Effector CD8-positive, alpha-beta T cell (primary cell): ENCODE measurements around the gene EPHX1.
"Not testable (repeated sequence)": the region's sequence is repeated elsewhere in the genome, so short reads cannot be mapped to it uniquely, and the experiment has no call there.

ENCODE experiments used
- DNase-seq: peaks from one replicate; lab custom pipeline; 2025; lab: John Stamatoyannopoulos, UW

The EPHX1 gene

GRCh38 chr1:225816643-225817538 is 7.0 kb downstream of the EPHX1 start:
- DNase-seq: no peak

- no peak for DNase-seq
Observed at GRCh38 chr1:225817611-225818061, 7.7 kb downstream of the EPHX1 start.

- no peak for DNase-seq
Observed at GRCh38 chr1:225818229-225818628, 8.3 kb downstream of the EPHX1 start.

- DNase-seq: no peak
Observed at GRCh38 chr1:225819346-225820192, 9.6 kb downstream of the EPHX1 start.

GRCh38 chr1:225820522-225821120 is 10.7 kb downstream of the EPHX1 start:
- no peak for DNase-seq

- no peak for DNase-seq
Observed at GRCh38 chr1:225822655-225823403, 12.9 kb downstream of the EPHX1 start.

- no peak for DNase-seq
Observed at GRCh38 chr1:225823811-225824261, 13.9 kb downstream of the EPHX1 start.

- no peak for DNase-seq
Observed at GRCh38 chr1:225824533-225824941, 14.6 kb downstream of the EPHX1 start.

- no peak for DNase-seq
Observed at GRCh38 chr1:225825078-225825477, 15.2 kb downstream of the EPHX1 start.

- no peak for DNase-seq
Observed at GRCh38 chr1:225825607-225826007, 15.7 kb downstream of the EPHX1 start.

GRCh38 chr1:225827076-225827475 is 17.2 kb downstream of the EPHX1 start:
- no peak for DNase-seq

- no peak for DNase-seq
Observed at GRCh38 chr1:225828706-225829345, 18.9 kb downstream of the EPHX1 start.

GRCh38 chr1:225830841-225831240 is 20.9 kb downstream of the EPHX1 start:
- DNase-seq: no peak

GRCh38 chr1:225834417-225835329 is 24.7 kb downstream of the EPHX1 start:
- DNase-seq: no peak

- DNase-seq: no peak
Observed at GRCh38 chr1:225835856-225836255, 25.9 kb downstream of the EPHX1 start.

- not testable (repeated sequence) for DNase-seq
Observed at GRCh38 chr1:225836296-225836695, 26.4 kb downstream of the EPHX1 start.

GRCh38 chr1:225838793-225839192 is 28.9 kb downstream of the EPHX1 start:
- DNase-seq: no peak

- DNase-seq: no peak
Observed at GRCh38 chr1:225840223-225840610, 30.3 kb downstream of the EPHX1 start.

GRCh38 chr1:225840713-225841112 is 30.8 kb downstream of the EPHX1 start:
- DNase-seq: no peak

GRCh38 chr1:225842074-225842473 is 32.1 kb downstream of the EPHX1 start:
- no peak for DNase-seq
